Measurements from ENCODE around the gene SORCS2.

SORCS2 gene

GRCh38 chr4:7192252-7193029 is at the start of gene SORCS2:
SORCS2 (plus strand) TSS chr4:7192538.
- peak; percentile 10 for DNase-seq

GRCh38 chr4:7144374-7145290 is 47.7 kb upstream of the SORCS2 start:
- DNase-seq: no peak

GRCh38 chr4:7145291-7145934 is 46.9 kb upstream of the SORCS2 start:
- DNase-seq: no peak

- no peak for DNase-seq
Observed at GRCh38 chr4:7146059-7146785, 46.1 kb upstream of the SORCS2 start.

GRCh38 chr4:7146786-7147115 is 45.6 kb upstream of the SORCS2 start:
- no peak for DNase-seq

- no peak for DNase-seq
Observed at GRCh38 chr4:7147261-7147660, 45.1 kb upstream of the SORCS2 start.

GRCh38 chr4:7147661-7148310 is 44.6 kb upstream of the SORCS2 start:
- no peak for DNase-seq

- no peak for DNase-seq
Observed at GRCh38 chr4:7148337-7148736, 44.0 kb upstream of the SORCS2 start.

GRCh38 chr4:7150036-7150635 is 42.2 kb upstream of the SORCS2 start:
- DNase-seq: no peak

- no peak for DNase-seq
Observed at GRCh38 chr4:7151668-7152227, 40.6 kb upstream of the SORCS2 start.

- no peak for DNase-seq
Observed at GRCh38 chr4:7153711-7154110, 38.6 kb upstream of the SORCS2 start.

GRCh38 chr4:7154351-7154981 is 37.9 kb upstream of the SORCS2 start:
- DNase-seq: no peak

GRCh38 chr4:7155590-7156071 is 36.7 kb upstream of the SORCS2 start:
- DNase-seq: no peak

- no peak for DNase-seq
Observed at GRCh38 chr4:7156328-7156727, 36.0 kb upstream of the SORCS2 start.

GRCh38 chr4:7156761-7157488 is 35.4 kb upstream of the SORCS2 start:
- DNase-seq: no peak

GRCh38 chr4:7157666-7158065 is 34.7 kb upstream of the SORCS2 start:
- DNase-seq: no peak

- DNase-seq: no peak
Observed at GRCh38 chr4:7158081-7158750, 34.1 kb upstream of the SORCS2 start.

GRCh38 chr4:7158991-7159390 is 33.3 kb upstream of the SORCS2 start:
- DNase-seq: no peak

- DNase-seq: no peak
Observed at GRCh38 chr4:7159923-7160322, 32.4 kb upstream of the SORCS2 start.

GRCh38 chr4:7160439-7160838 is 31.9 kb upstream of the SORCS2 start:
- no peak for DNase-seq
